ENCODE data around the gene FGA.

FGA gene

DNA sequence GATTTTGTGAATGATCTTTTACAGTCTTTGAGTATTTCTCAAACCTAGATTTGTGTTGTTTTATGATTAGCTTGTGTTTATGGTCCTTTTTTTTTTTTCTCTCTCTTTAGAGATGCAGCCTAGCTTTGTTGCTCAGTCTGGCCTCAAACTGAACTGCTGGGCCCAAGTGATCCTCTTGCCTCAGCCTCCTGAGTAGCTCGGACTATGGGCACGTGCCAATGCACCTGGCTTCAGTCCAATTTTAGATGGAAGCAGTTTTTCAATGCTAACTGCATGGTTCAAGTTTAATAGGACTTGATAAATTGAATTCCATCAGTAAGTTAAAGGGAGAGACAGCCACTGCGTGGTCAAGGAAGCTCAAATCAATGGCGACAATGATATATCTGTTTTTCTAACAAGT lies 25.7 kb upstream of the FGA start:
- Histone ChIP-seq H3K36me3 (replicated peaks) (no peaks in the 10 kb centered on the region), H3K27me3 (ENCODE audit: low read depth) (peaks cover 6% of the 10 kb centered on the region; the same call in 1 of the 2 replicates), H3K4me3 (no peak overlapping the region), H3K9me3 (no peaks in the 10 kb centered on the region), H3K4me1 (no peaks in the 10 kb centered on the region)
- DNase-seq (ENCODE audit: low spot score in 2 of 2): no peak
- in situ Hi-C loops (cut with MboI; ENCODE audit: low sequenced_read_pairs): loop anchor here (5.0 kb wide), 1 partner anchor 59 kb away; no protein-coding TSS in a partner anchor

DNA sequence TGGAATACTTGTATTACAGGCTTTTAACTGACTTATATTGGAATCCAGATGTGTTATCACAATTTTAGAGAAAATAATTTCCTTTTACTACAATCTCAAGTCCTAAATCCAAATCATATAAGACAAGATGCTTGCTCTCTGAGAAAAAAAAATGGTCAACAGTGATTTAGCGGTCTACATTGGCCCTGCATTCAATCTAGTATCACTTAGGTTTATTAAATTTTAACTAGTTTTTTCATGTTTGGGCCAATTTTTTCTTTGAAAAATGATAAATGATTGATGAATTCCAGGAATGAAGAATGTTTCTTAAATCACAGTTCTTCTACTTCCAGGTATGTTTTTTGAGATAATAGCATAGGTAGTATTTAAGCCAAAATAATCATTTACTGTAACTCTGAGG lies 24.7 kb upstream of the FGA start:
- in situ Hi-C loops (cut with MboI; ENCODE audit: low sequenced_read_pairs): loop anchor here (5.0 kb wide), 1 partner anchor 58 kb away; no protein-coding TSS in a partner anchor

DNA sequence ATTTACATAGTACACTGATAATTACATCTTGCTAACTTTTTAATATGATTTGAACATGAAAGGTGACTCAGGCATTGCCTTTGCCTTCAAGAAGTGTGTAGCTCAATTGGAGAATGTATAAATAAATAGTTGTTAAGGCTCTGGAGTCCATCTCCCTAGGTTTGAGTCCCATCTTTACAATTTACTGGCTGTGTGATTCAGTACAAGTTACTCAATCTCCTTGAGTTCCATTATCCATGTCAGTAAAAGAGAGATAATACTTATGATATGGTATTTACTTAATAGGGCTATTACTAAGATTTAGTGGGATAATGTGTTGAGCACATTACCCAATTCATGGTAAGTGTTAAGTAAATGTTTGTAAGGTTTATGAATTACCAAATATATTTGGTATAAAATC lies 23.8 kb upstream of the FGA start:
- no peaks in the 10 kb centered on the region for H3K36me3 ChIP-seq (replicated peaks)
- H3K4me3 ChIP-seq: no peak overlapping the region
- no peak for DNase-seq (ENCODE audit: low spot score in 2 of 2)
- no peaks in the 10 kb centered on the region for H3K9me3 ChIP-seq
- H3K27me3 ChIP-seq (ENCODE audit: low read depth): peaks cover 6% of the 10 kb centered on the region; the same call in 1 of the 2 replicates
- no peaks in the 10 kb centered on the region for H3K4me1 ChIP-seq
- in situ Hi-C loops (cut with MboI; ENCODE audit: low sequenced_read_pairs): no loop called here

More for the DNA sequence above, 24.7 kb upstream of the FGA start:
- Histone ChIP-seq H3K9me3 (no peaks in the 10 kb centered on the region), H3K4me1 (no peaks in the 10 kb centered on the region), H3K36me3 (replicated peaks) (no peaks in the 10 kb centered on the region), H3K4me3 (no peak overlapping the region), H3K27me3 (ENCODE audit: low read depth) (peaks cover 6% of the 10 kb centered on the region; the same call in 1 of the 2 replicates)
- DNase-seq (ENCODE audit: low spot score in 2 of 2): no peak

DNA sequence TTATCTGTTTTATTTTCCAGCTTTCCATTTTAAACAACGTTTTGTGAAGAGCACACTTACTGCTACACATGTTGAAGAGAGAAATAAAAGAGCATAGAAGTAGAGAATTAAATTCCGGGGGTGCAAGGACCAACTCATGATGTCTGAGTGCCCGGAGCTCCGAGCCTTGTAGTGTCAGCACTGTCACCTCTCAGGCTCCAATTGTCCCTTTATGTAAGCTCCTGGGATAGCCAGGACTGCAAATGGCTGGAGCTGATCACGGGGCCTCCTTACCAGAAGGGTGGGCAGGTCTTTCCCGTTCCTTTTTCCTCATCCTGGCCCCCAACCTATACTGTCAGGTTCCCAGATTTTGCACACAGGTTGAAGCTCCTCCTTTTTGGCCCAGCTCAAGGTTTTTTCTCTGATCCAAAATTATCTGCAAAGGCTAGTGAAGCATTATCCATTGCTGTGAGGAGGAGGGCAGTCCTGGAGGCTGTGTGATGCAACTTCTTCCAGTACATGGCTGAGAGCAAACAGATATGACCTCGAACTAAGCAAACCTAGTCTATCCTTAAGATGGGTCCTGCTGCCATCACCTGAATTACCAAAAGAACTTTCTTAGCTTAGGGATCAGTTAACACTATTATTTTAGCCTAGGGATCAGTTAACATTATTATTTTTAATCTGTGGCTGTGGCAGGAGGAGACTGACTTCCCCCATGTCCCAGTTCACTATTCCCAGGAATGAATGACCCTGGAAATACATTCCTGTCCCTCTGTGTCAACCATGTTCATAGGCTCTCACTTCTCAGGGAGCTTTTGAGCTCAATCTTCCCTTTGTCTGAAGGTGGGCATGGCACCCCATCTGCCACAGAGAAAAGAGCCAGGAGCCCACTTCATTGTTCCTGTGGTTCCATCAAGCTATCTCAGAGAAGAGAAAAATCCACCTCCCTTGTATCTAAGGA lies 22.2 kb upstream of the FGA start, which contains the start of gene FGG:
Gene FGG (minus strand): TSS at position 185 of the 943 bp plus-strand sequence. CDS start 47 bp downstream, at position 138.
- Histone ChIP-seq H3K27me3 (ENCODE audit: low read depth) (0 out of 2 replicates have a peak, but pooled peaks cover 3% of the 10 kb centered on the region), H3K9me3 (no peaks in the 10 kb centered on the region), H3K36me3 (replicated peaks) (no peaks in the 10 kb centered on the region), H3K4me1 (no peaks in the 10 kb centered on the region), H3K4me3 (no peak within 1 kb of the TSS)
- DNase-seq (ENCODE audit: low spot score in 2 of 2): no peak
- in situ Hi-C loops (cut with MboI; ENCODE audit: low sequenced_read_pairs): no loop called here

DNA sequence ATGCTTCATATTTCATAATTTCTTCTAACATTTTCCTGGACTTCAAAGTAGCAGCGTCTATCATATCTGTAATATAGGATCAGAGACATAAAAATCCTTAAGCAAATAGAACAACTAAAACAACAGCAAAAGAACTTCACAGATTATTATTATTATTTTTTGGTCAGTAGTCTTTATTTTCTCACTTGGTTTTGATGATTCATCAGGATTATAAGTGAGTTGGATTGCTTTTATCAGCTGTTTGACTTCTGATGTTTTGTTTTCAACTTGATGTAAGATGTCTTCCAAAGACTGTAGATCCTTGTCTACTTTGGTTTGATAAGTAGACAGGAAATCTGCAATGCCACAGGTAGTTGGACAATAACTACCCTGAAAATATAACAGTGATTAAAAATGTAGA lies 21.3 kb upstream of the FGA start:
- no peaks in the 10 kb centered on the region for H3K4me1 ChIP-seq
- no peak for DNase-seq (ENCODE audit: low spot score in 2 of 2)
- in situ Hi-C loops (cut with MboI; ENCODE audit: low sequenced_read_pairs): no loop called here
- H3K9me3 ChIP-seq: no peaks in the 10 kb centered on the region
- no peaks in the 10 kb centered on the region for H3K36me3 ChIP-seq (replicated peaks)
- 0 out of 2 replicates have a peak, but pooled peaks cover 3% of the 10 kb centered on the region for H3K27me3 ChIP-seq (ENCODE audit: low read depth)
- no peak overlapping the region for H3K4me3 ChIP-seq

DNA sequence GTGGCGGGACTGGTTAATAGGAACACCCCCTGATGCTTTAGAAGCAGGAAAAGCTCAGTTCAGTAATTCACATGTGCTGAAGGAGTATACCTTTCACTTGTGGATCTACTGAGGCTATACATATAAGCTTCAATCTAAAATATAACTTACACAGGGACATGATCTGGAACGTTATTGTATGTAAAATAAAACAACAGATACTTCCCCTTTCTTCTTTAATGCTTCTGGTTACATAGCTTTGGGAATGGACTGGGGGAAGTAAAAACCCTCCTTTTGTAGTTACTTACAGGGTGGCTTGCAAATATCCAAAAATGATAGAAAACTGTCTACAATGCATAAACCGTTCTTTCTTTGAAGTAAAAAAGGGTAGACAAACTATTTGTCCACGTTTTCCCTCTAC lies 20.0 kb upstream of the FGA start:
- H3K4me3 ChIP-seq: no peak overlapping the region
- no peaks in the 10 kb centered on the region for H3K4me1 ChIP-seq
- no peaks in the 10 kb centered on the region for H3K36me3 ChIP-seq (replicated peaks)
- no peak for DNase-seq (ENCODE audit: low spot score in 2 of 2)
- in situ Hi-C loops (cut with MboI; ENCODE audit: low sequenced_read_pairs): no loop called here
- no peaks in the 10 kb centered on the region for H3K9me3 ChIP-seq
- H3K27me3 ChIP-seq (ENCODE audit: low read depth): 0 out of 2 replicates have a peak, but pooled peaks cover 3% of the 10 kb centered on the region

DNA sequence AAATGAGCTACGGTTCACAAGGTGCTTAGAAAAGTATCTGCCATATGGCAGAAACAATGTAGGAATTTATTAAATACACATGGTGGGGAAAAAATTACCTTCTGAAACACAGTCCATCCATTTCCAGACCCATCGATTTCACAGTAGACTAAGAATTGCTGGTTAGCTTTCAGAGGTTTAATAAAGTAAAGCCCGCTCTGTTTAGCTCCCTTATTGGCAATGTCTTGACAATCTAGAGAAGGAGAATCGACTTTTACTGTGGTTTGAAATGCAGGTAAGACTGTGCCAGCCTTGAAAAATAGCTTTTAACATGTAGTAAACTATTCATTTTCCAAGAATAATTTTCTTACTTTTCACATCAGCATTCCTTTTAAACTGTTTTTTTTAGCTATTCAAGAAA lies 19.0 kb upstream of the FGA start:
- DNase-seq (ENCODE audit: low spot score in 2 of 2): no peak
- H3K4me3 ChIP-seq: no peak overlapping the region
- H3K9me3 ChIP-seq: no peaks in the 10 kb centered on the region
- no peaks in the 10 kb centered on the region for H3K4me1 ChIP-seq
- 0 out of 2 replicates have a peak, but pooled peaks cover under 1% of the 10 kb centered on the region for H3K27me3 ChIP-seq (ENCODE audit: low read depth)
- H3K36me3 ChIP-seq (replicated peaks): no peaks in the 10 kb centered on the region
- in situ Hi-C loops (cut with MboI; ENCODE audit: low sequenced_read_pairs): no loop called here

DNA sequence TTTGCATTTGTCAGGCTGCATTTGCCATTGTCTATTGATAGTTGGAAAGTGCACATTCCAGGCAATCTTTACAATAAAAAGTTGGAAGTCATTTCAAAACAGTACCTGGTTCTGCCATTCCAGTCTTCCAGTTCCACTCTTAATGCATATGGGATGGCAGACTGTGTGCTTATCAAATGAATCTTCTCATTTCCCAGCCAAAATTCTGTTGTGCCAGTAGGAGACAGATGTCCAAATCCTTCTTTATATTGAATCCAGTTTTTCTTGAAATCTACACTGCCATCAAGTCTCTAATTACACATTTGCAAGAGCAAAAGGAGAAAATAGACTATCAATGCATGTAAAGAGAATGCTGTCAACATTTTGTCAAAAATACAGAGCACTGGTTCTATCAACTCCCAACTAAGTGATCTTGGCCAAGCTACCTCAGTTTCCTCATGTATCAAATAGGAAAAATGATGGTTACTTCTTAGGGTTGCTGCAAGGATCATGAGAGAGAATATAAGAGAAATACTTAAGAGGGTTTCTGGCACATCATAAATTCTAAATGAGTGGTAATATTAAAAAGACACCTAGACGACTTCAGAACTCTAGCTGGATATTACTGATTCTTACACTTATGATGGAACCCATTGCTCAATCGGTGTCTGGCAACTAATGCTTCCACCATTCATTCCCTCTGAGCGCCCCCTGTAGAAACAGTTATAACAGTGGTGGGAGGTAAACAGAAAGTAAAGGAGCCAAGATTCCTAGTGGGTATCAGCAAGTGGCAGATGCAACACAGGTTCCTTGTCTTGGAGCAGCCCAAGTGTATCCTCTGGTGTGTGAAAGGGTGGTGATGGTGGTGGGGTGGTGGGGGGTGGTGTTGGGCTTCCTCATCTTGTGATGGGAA lies 18.1 kb upstream of the FGA start:
- H3K36me3 ChIP-seq (replicated peaks): no peaks in the 10 kb centered on the region
- H3K4me1 ChIP-seq: no peaks in the 10 kb centered on the region
- no peaks in the 10 kb centered on the region for H3K27me3 ChIP-seq (ENCODE audit: low read depth)
- no peak overlapping the region for H3K4me3 ChIP-seq
- no peak for DNase-seq (ENCODE audit: low spot score in 2 of 2)
- H3K9me3 ChIP-seq: no peaks in the 10 kb centered on the region
- in situ Hi-C loops (cut with MboI; ENCODE audit: low sequenced_read_pairs): no loop called here

DNA sequence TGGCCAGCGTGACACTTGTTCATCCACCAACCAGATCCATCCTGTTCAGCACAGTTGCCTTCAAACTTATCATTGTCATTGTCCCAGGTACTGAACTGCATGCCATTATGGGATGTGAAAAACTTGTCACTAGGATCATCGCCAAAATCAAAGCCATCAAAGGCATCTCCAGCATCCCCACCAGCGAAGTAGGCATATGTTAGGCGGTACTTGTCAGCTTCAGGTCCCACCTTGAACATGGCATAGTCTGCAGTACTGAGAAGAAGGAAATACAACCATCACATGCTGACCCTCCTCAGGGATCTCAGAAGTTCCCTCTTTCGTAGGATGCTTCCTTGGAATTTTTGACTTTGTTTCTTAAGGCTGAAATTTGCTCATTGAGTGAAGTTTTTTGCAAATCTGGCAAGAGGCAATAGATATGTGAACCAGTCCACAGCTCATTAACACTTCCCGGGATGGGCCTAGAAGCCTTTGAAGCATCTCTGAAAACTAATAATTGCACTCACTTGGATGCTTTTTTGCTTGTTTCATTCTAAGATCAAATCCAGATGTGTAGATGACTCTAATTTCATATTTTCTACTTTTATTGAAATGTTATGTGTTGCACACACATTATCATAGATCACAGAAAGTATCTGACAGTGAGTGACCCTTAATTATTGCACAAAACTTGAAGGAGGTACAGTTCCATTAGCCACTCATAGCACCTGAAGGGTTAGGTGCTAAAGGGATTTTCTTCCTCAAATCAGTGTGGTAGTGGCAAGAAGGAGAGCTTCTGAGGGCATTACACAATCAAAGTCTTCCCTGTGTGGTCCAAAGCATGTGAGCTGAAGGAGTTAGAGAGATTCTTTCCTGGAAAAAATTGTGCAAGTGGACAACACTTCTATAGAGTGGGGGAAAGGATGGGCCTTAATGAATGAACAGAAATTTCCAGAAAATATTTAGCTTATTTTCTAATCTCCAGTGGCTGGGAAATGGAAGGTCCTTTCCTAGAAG lies 16.5 kb upstream of the FGA start:
- H3K36me3 ChIP-seq (replicated peaks): no peaks in the 10 kb centered on the region
- no peak overlapping the region for H3K4me3 ChIP-seq
- H3K9me3 ChIP-seq: no peaks in the 10 kb centered on the region
- in situ Hi-C loops (cut with MboI; ENCODE audit: low sequenced_read_pairs): no loop called here
- DNase-seq (ENCODE audit: low spot score in 2 of 2): no peak
- no peaks in the 10 kb centered on the region for H3K4me1 ChIP-seq
- no peaks in the 10 kb centered on the region for H3K27me3 ChIP-seq (ENCODE audit: low read depth)

DNA sequence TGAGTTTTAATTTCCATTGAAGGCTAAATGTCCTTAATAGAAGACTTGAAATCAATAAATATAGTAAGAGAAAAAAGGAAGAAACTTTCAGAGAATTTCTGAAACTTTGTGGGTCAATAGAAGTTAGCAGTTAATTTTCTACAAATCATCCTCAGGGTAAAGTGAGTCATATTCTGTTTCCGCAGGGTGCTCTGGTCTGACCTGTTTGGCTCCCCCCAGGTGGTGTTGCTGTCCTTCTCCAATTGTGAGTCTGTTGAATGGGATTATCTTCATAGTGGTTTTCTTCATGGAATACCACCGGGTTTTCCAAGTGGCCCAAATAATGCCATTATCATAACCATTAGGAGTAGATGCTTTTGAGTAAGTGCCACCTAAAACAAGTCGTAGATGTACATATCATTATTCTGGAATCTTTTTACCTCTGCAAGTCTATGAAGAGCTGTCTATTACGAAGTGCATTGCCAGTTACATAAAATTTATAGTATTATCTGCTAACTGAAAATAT lies 14.2 kb upstream of the FGA start:
- Histone ChIP-seq H3K4me3 (no peak overlapping the region), H3K9me3 (no peaks in the 10 kb centered on the region), H3K27me3 (ENCODE audit: low read depth) (no peaks in the 10 kb centered on the region; the same call in 1 of the 2 replicates), H3K36me3 (replicated peaks) (no peaks in the 10 kb centered on the region), H3K4me1 (no peaks in the 10 kb centered on the region)
- DNase-seq (ENCODE audit: low spot score in 2 of 2): no peak
- in situ Hi-C loops (cut with MboI; ENCODE audit: low sequenced_read_pairs): no loop called here

DNA sequence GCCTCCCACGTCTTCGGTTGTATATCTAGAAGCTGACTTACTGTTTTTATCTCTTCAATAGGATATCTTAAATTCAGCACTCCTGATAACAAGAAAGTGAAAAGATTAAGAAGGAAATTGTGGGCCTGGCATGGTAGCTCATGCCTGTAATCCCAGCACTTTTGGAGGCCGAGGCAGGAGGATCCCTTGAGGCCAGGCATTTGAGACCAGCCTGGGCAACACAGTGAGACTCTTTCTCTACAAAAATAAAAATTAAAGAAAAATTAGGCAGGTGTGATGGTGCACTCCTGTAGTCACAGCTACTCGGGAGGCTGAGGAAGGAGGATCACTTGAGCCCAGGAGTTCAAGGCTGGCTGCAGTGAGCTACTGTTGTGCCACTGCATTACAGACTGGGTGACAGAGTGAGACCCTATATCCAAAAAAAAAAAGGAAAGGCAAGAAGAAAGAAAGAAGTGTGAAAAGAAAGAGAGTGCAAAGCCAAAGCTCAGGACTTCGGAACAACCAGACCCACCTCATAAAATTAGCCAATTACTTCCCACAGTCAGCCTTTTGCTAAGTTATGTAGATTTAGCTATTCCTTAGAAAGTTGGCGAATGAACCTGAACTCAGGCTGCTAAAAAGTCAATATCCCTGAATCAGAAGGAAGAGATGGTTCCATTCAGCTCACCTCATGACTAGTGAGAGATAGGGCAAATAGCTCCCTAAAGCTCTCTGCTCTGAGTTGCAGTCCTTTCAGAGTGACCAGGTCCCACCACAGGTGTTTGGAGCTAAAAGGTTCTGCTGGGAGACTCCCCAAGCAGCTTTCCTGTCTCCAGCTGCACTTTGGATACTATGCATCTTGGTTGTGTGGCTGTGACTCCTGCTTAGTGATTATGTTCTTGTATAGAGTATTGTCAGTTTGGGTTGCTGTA lies 12.7 kb upstream of the FGA start:
- no peaks in the 10 kb centered on the region; the same call in 1 of the 2 replicates for H3K27me3 ChIP-seq (ENCODE audit: low read depth)
- H3K9me3 ChIP-seq: no peaks in the 10 kb centered on the region
- no peaks in the 10 kb centered on the region for H3K36me3 ChIP-seq (replicated peaks)
- H3K4me1 ChIP-seq: no peaks in the 10 kb centered on the region
- no peak overlapping the region for H3K4me3 ChIP-seq
- DNase-seq (ENCODE audit: low spot score in 2 of 2): no peak
- in situ Hi-C loops (cut with MboI; ENCODE audit: low sequenced_read_pairs): no loop called here

Data from HAP-1 (cell line).